OCI-LY1 (cell line): Measurements from ENCODE around the gene BMP6.

Source experiments
- EZH2 ChIP-seq: fragments of 200-600 bp; sonication (generic), shearing (Covaris generic); IDR thresholded peaks from 2 replicates; pipeline ENCODE4 v1.8.0; 2017; ENCODE audit warnings: borderline replicate concordance, mixed run types, mild to moderate bottlenecking, antibody characterized with exemption, low read length, moderate library complexity, mixed read lengths
- TF ChIP-seq, protein P1 (sequence below): fragments of 200-600 bp; sonication (generic), shearing (Covaris generic); IDR thresholded peaks from 2 replicates; pipeline ENCODE4 v1.5.1; 2017; ENCODE audit warnings: mild to moderate bottlenecking, antibody characterized with exemption, low read length, moderate library complexity, mixed read lengths

DNA sequence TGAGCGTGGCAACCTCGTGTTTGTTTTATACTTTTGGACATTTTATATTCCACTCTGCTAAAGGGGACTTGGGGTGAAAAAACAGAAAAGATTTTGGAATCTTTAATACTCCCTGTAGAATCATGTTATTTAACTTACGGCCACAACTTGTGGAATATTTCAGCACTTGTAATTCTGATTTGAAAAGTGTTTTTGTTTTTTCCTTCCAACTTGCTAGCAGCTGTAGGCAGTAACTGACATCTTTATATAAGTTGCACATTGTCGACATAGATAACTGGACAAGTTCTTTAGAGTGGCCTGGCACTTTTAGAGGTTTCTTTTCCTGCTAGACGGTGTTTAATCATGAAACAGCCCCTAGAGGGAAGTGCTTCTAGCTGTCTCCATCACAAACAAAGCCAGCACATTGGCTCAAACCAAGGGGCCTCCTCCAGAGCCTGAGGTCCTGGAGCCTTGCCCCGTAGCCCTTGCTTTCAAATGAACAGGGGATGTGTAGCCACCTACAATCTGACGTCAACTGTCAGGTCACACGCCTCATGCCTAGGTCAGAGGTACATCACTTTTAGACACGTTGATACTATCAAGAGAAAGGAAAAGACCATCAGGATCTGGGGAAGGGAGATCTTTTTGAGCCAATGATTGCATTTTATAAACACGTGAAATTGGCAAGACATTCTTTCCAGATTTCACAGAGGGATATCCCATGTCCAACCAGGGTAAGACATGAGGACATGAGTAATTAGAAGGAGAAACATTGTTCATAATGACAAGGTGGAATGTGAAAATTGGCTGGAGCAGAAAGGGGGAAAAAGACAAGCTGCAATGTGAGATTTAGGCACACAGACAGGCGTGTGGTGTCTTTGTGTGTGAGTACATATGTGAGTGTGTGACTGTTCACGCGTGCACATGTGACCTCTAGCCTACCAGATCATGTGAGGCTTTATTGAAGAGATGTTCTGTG lies 92.6 kb downstream of the BMP6 start:
- TF ChIP-seq, protein P1, sequence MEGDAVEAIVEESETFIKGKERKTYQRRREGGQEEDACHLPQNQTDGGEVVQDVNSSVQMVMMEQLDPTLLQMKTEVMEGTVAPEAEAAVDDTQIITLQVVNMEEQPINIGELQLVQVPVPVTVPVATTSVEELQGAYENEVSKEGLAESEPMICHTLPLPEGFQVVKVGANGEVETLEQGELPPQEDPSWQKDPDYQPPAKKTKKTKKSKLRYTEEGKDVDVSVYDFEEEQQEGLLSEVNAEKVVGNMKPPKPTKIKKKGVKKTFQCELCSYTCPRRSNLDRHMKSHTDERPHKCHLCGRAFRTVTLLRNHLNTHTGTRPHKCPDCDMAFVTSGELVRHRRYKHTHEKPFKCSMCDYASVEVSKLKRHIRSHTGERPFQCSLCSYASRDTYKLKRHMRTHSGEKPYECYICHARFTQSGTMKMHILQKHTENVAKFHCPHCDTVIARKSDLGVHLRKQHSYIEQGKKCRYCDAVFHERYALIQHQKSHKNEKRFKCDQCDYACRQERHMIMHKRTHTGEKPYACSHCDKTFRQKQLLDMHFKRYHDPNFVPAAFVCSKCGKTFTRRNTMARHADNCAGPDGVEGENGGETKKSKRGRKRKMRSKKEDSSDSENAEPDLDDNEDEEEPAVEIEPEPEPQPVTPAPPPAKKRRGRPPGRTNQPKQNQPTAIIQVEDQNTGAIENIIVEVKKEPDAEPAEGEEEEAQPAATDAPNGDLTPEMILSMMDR = no peak
- no peak for TF ChIP-seq EZH2
